Hepatocyte (in vitro differentiated cells): ENCODE results near the gene MYO3B.

Experiments
- EZH2 ChIP-seq: fragments of 200-600 bp; sonication (generic); IDR thresholded peaks from 2 replicates; pipeline ENCODE4 v1.6.1; 2016; ENCODE audit warnings: antibody characterized with exemption, mild to moderate bottlenecking, borderline replicate concordance
- EZH2phosphoT487 ChIP-seq: fragments of 200-600 bp; sonication (generic); IDR thresholded peaks from one replicate; pipeline ENCODE4 v1.6.1; 2018; ENCODE audit warnings: antibody characterized with exemption, mild to moderate bottlenecking, low read depth, moderate library complexity; ENCODE audit not compliant: unreplicated experiment, severe bottlenecking
- TF ChIP-seq, protein P1 (sequence below): fragments of 200-600 bp; sonication (generic); IDR thresholded peaks from 2 replicates; pipeline ENCODE4 v1.5.1; 2016; ENCODE audit warnings: antibody characterized with exemption, mild to moderate bottlenecking; ENCODE audit not compliant: poor library complexity

DNA sequence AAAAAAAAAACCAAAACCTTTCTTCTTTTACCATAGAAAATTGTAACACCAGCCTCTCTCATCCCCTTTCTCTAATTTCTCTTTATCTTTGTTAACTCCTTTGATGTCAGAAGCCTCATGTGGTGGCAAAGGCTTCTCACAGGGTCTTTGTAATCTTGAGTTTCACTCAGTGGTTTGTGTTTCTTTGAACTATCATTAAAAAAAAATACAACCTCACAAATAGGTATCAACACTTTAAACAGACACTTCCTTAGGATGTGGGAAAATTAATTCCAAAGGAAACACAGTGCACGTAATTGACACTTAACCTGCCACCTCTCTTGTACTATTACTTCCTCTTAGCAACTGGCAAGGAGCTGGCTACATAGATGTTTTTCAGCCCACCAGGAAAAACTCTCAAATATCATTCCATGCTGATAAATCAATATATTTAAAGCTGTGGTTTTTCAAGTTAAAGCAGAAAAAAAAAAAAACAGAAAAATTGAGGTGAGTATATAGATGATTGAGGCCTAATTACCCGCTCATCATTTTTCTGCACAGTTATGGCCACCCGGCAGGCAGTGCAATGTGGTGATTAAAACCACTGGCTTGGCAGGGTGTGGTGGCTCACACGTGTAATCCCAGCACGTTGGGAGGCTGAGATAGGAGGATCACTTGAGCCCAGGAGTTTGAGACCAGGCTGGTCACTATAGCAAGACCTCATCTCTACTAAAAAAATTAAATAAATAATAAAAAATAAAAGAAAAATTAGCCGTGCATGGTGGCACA, 193.5 kb downstream of the MYO3B start:
- TF ChIP-seq, protein P1, sequence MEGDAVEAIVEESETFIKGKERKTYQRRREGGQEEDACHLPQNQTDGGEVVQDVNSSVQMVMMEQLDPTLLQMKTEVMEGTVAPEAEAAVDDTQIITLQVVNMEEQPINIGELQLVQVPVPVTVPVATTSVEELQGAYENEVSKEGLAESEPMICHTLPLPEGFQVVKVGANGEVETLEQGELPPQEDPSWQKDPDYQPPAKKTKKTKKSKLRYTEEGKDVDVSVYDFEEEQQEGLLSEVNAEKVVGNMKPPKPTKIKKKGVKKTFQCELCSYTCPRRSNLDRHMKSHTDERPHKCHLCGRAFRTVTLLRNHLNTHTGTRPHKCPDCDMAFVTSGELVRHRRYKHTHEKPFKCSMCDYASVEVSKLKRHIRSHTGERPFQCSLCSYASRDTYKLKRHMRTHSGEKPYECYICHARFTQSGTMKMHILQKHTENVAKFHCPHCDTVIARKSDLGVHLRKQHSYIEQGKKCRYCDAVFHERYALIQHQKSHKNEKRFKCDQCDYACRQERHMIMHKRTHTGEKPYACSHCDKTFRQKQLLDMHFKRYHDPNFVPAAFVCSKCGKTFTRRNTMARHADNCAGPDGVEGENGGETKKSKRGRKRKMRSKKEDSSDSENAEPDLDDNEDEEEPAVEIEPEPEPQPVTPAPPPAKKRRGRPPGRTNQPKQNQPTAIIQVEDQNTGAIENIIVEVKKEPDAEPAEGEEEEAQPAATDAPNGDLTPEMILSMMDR: no peak
- no peak for TF ChIP-seq EZH2
- TF ChIP-seq EZH2phosphoT487: no peak
